ENCODE data around the gene SERINC4.
A peak's percentile ranks its signal among the peaks of the same experiment; 100 is the strongest.

The SERINC4 gene

GRCh38 chr15:43749690-43750345 lies 50.2 kb downstream of the SERINC4 start:
- no peak for DNase-seq

GRCh38 chr15:43748376-43748775 lies 51.6 kb downstream of the SERINC4 start:
- DNase-seq = peak; percentile 30

- peak; percentile 44 for DNase-seq
Measured at GRCh38 chr15:43746903-43747309, 53.1 kb downstream of the SERINC4 start.

- DNase-seq = peak; percentile 91
Measured at GRCh38 chr15:43746245-43746902, 53.6 kb downstream of the SERINC4 start, which contains the start of gene PDIA3. TSS of gene PDIA3 (plus strand) at chr15:43746438. CDS start at chr15:43746540, 102 bp downstream.

Data from fibroblast of skin of abdomen (primary cell).